Brain microvascular endothelial cell (primary cell): ENCODE measurements around the gene CCDC187.
A peak's percentile ranks its signal among the peaks of the same experiment; 100 is the strongest.

Experiments
- DNase-seq: peaks from one replicate; pipeline ENCODE4 v3.0.0-alpha.2; 2020
- H3K27ac ChIP-seq: fragments of 250-450 bp; sonication (Bioruptor Pico); 2 replicates; pipeline ENCODE4 v1.5.1; 2020; ENCODE audit warnings: mild to moderate bottlenecking, moderate library complexity
- H3K27me3 ChIP-seq: fragments of 250-450 bp; sonication (Bioruptor Pico); replicated peaks from 2 replicates; pipeline ENCODE4 v1.5.1; 2020; ENCODE audit warnings: mild to moderate bottlenecking
- H3K36me3 ChIP-seq: fragments of 250-450 bp; sonication (Bioruptor Pico); replicated peaks from 2 replicates; pipeline ENCODE4 v1.5.1; 2020; ENCODE audit warnings: mild to moderate bottlenecking
- H3K4me3 ChIP-seq: 2 replicates; pipeline ENCODE4 v1.5.1; 2011; ENCODE audit warnings: low read depth, mild to moderate bottlenecking, control low read depth, low read length, moderate library complexity
- CTCF ChIP-seq: IDR thresholded peaks from 2 replicates; pipeline ENCODE4 v1.5.1; 2011; ENCODE audit warnings: low read depth, mild to moderate bottlenecking, moderate library complexity, low read length, control low read depth, inconsistent platforms; ENCODE audit errors: missing control alignments
- in situ Hi-C: cut with HindIII; loops from 2 replicates; pipeline ENCODE4 v1.10.0; 2017; ENCODE audit warnings: low sequenced_read_pairs, low pct_ligation_motif_present

CCDC187 gene

DNA sequence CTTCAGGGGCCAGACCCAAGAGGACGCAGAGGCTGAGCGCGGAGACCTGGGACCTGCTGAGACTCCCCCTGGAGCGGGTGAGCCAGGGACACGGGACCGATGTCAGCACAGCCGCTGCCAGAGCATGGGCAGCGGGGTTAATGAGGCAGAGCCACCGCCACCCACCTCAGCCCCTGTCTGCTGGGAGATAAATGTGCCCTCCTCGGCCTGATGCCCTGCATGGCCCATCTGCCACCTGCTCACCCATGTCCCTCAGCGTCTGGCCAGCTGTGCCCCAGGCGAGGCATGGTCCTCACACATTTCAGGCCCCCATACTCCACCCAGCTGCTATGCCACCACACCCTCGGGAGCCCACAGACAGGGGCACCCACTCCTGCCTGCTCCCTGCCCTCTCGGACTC lies 44.8 kb upstream of the CCDC187 start:
- Histone ChIP-seq H3K27ac (no peak overlapping the region), H3K36me3 (no peaks in the 10 kb centered on the region), H3K27me3 (no peaks in the 10 kb centered on the region), H3K4me3 (no peak overlapping the region)
- no peak for DNase-seq
- no peak for TF ChIP-seq CTCF
- in situ Hi-C loops: no loop called here

DNA sequence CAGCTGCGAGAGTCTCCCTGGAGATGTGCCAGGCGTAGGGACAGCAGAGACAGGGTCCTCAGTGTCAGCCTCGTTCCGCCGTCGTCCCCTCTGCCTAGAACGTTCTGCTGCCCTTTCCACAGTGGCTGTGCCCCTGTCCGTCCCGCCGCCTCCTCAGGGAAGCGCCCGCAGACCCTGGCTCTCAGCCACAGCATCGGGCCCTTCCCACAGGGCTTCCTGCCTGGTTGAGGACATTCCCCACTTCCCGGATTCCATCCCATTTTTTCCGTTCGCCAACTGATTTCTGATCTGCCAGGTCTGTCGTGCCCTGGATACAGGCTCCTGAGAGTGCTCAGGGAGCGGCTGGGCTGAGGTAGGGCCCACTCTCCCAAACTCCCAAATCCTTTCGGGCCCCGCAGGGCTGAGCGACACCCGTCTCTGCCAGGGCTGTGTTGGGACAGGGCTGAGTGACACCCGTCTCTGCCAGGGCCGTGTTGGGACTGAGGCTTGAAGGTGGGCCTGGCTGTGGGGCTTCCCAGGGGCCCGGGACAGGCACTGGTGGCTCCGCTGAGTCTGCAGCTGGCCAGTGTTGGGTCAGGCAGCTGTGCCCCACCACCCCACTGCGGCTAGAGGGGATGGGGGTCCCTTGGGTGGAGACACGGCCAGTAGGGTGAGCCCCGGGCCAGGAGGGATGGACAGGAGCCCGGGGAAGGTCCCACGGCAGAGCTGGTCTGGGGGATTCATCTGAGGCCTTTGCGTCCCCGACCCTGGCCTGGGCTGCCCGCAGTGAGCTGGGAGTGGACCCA lies 43.8 kb upstream of the CCDC187 start:
- no peak overlapping the region for H3K4me3 ChIP-seq
- in situ Hi-C loops: no loop called here
- no peaks in the 10 kb centered on the region for H3K27me3 ChIP-seq
- no peak for TF ChIP-seq CTCF
- H3K36me3 ChIP-seq: peaks cover 6% of the 10 kb centered on the region
- H3K27ac ChIP-seq: no peak overlapping the region
- no peak for DNase-seq

DNA sequence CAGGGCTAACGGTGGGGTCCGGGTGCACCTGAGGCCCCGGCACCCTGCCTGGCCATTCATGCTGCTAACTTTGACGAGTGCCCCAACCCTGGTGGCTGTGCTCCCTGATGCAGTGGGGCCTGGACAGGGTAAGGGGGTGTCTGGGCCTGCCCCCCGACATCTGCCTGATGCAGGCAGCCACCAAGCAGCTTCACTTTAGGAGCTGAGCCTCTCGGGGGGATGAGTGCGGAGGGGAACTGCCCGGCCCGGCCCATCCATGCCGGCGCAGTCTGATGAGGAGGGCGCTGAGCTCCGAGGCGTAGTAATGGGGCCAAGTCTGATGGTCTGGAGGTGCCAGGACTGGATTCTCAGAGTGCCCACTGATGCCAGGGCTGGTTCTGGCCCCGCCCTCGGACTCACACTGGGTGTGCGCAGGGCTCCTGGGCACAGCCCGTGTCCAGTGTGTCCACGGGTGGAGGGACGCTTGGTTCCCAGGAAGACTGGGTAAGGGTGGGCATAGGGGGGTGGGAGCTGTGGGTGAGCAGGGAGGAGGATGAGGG lies 43.1 kb upstream of the CCDC187 start:
- no peak overlapping the region for H3K4me3 ChIP-seq
- no peak overlapping the region for H3K27ac ChIP-seq
- peaks cover 6% of the 10 kb centered on the region for H3K36me3 ChIP-seq
- no peak for DNase-seq
- H3K27me3 ChIP-seq: no peaks in the 10 kb centered on the region
- no peak for TF ChIP-seq CTCF
- in situ Hi-C loops: no loop called here

DNA sequence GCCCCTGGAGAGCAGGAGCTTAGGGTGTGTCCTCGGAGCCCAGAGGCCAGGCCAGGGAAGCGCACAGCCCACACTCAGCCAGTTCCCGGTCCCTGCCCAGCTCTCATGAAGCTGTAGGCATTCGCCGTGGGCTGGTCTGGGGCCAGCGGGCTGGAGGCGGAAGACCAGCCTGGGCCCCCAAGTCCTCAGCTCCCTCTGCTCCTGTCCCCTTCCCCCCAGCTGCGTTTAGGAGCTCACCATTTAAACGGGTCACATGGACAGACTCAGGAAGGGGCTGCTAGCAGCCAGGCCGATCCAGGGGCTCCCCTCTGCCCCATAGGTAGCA lies 42.2 kb upstream of the CCDC187 start:
- Histone ChIP-seq H3K4me3 (no peak overlapping the region), H3K27ac (no peak overlapping the region), H3K27me3 (no peaks in the 10 kb centered on the region), H3K36me3 (peaks cover 13% of the 10 kb centered on the region)
- in situ Hi-C loops: no loop called here
- DNase-seq: no peak
- no peak for TF ChIP-seq CTCF

- H3K4me3 ChIP-seq: peak overlapping the region; percentile 22
- peaks cover 19% of the 10 kb centered on the region for H3K36me3 ChIP-seq
- peak; percentile 69 for TF ChIP-seq CTCF
- no peak for DNase-seq
- H3K27me3 ChIP-seq: no peaks in the 10 kb centered on the region
- in situ Hi-C loops: no loop called here
- H3K27ac ChIP-seq: no peak overlapping the region
Observed at GRCh38 chr9:136345281-136346156, 41.6 kb upstream of the CCDC187 start.
